WERI-Rb-1 (cell line): ENCODE results near the gene TXNRD2.
A peak's percentile ranks its signal among the peaks of the same experiment; 100 is the strongest.

ENCODE experiments used
- DNase-seq: peaks from one replicate; pipeline ENCODE4 v3.0.0-alpha.2; 2020
- H3K27ac ChIP-seq: fragments of 250-450 bp; sonication (Bioruptor Pico); 2 replicates; pipeline ENCODE4 v1.5.1; 2020; ENCODE audit warnings: mild to moderate bottlenecking, moderate library complexity
- H3K27me3 ChIP-seq: fragments of 250-450 bp; sonication (Bioruptor Pico); 2 replicates; pipeline ENCODE4 v1.5.1; 2021; ENCODE audit warnings: mild to moderate bottlenecking, low read depth, moderate library complexity; ENCODE audit not compliant: insufficient read depth, severe bottlenecking
- H3K36me3 ChIP-seq: fragments of 250-450 bp; sonication (Bioruptor Pico); 2 replicates; pipeline ENCODE4 v1.5.1; 2020; ENCODE audit warnings: mild to moderate bottlenecking, moderate library complexity
- H3K4me3 ChIP-seq: 2 replicates; pipeline ENCODE4 v1.5.1; 2011; ENCODE audit warnings: low read depth, mild to moderate bottlenecking, control low read depth, low read length
- H3K9me3 ChIP-seq: fragments of 250-450 bp; sonication (Bioruptor Pico); 2 replicates; pipeline ENCODE4 v1.5.1; 2021; ENCODE audit warnings: mild to moderate bottlenecking, moderate library complexity; ENCODE audit not compliant: severe bottlenecking
- CTCF ChIP-seq: IDR thresholded peaks from 2 replicates; pipeline ENCODE4 v1.5.1; 2011; ENCODE audit warnings: low read depth, mild to moderate bottlenecking, control low read depth, inconsistent platforms, low read length

Gene TXNRD2

GRCh38 chr22:19877626-19878339 is 63.8 kb downstream of the TXNRD2 start:
- DNase-seq: no peak
- Histone ChIP-seq H3K36me3 (no peaks in the 10 kb centered on the region; the same call in 1 of the 2 replicates), H3K27ac (no peak overlapping the region), H3K27me3 (no peaks in the 10 kb centered on the region), H3K4me3 (no peak overlapping the region), H3K9me3 (no peaks in the 10 kb centered on the region)
- TF ChIP-seq CTCF: no peak

- TF ChIP-seq CTCF: no peak
- H3K27ac ChIP-seq: no peak overlapping the region
- no peak for DNase-seq
- no peaks in the 10 kb centered on the region for H3K27me3 ChIP-seq
- H3K9me3 ChIP-seq: no peaks in the 10 kb centered on the region
- H3K4me3 ChIP-seq: no peak overlapping the region
- no peaks in the 10 kb centered on the region; the same call in 1 of the 2 replicates for H3K36me3 ChIP-seq
Measured at GRCh38 chr22:19876941-19877625, 64.5 kb downstream of the TXNRD2 start.

GRCh38 chr22:19876314-19876940 is 65.2 kb downstream of the TXNRD2 start:
- Histone ChIP-seq H3K36me3 (no peaks in the 10 kb centered on the region; the same call in 1 of the 2 replicates), H3K27ac (no peak overlapping the region), H3K9me3 (no peaks in the 10 kb centered on the region), H3K4me3 (no peak overlapping the region), H3K27me3 (no peaks in the 10 kb centered on the region)
- peak; percentile 10 for DNase-seq
- TF ChIP-seq CTCF: no peak

- Histone ChIP-seq H3K27ac (peak overlapping the region; percentile 77), H3K36me3 (no peaks in the 10 kb centered on the region; the same call in 1 of the 2 replicates), H3K27me3 (no peaks in the 10 kb centered on the region), H3K4me3 (no peak overlapping the region), H3K9me3 (no peaks in the 10 kb centered on the region)
- no peak for TF ChIP-seq CTCF
- DNase-seq: peak; percentile 6
Measured at GRCh38 chr22:19875531-19876313, 65.9 kb downstream of the TXNRD2 start.

GRCh38 chr22:19875061-19875530 is 66.5 kb downstream of the TXNRD2 start:
- DNase-seq: no peak
- Histone ChIP-seq H3K27ac (peak overlapping the region; percentile 77), H3K9me3 (no peaks in the 10 kb centered on the region), H3K27me3 (no peaks in the 10 kb centered on the region), H3K4me3 (no peak overlapping the region), H3K36me3 (no peaks in the 10 kb centered on the region; the same call in 1 of the 2 replicates)
- TF ChIP-seq CTCF: no peak
